ENCODE measurements around the gene ARAP2.

ARAP2 gene

GRCh38 chr4:36173905-36174304 is 70.4 kb downstream of the ARAP2 start:
- no peaks in the 10 kb centered on the region for H3K4me1 Mint-ChIP-seq
- DNase-seq (no peak), ATAC-seq (replicated peaks) (no peak)
- no peaks in the 10 kb centered on the region for H3K27me3 Mint-ChIP-seq
- no peak overlapping the region for H3K27ac Mint-ChIP-seq
- no peaks in the 10 kb centered on the region for H3K9me3 Mint-ChIP-seq
- H3K36me3 Mint-ChIP-seq: peaks cover 20 to 33% of the 10 kb centered on the region in 2 donors
- H3K4me3 Mint-ChIP-seq: no peak overlapping the region

- no peak overlapping the region for H3K27ac Mint-ChIP-seq
- no peaks in the 10 kb centered on the region for H3K27me3 Mint-ChIP-seq
- peaks cover 0 to 1% of the 10 kb centered on the region in 2 donors for H3K4me1 Mint-ChIP-seq
- no peaks in the 10 kb centered on the region for H3K9me3 Mint-ChIP-seq
- no peak overlapping the region for H3K4me3 Mint-ChIP-seq
- no peak for ATAC-seq (replicated peaks)
- DNase-seq: no peak
- peaks cover 13 to 24% of the 10 kb centered on the region in 2 donors for H3K36me3 Mint-ChIP-seq
Observed at GRCh38 chr4:36172656-36173055, 71.7 kb downstream of the ARAP2 start.

GRCh38 chr4:36168127-36168878 is 76.0 kb downstream of the ARAP2 start:
- Mint-ChIP-seq H3K27me3 (no peaks in the 10 kb centered on the region), H3K27ac (no peak overlapping the region), H3K9me3 (no peaks in the 10 kb centered on the region), H3K4me3 (no peak overlapping the region), H3K36me3 (peaks cover 8 to 32% of the 10 kb centered on the region in 2 donors), H3K4me1 (peaks cover under 1 to 10% of the 10 kb centered on the region in 2 donors)
- DNase-seq (no peak), ATAC-seq (replicated peaks) (no peak)

GRCh38 chr4:36165631-36166005 is 78.7 kb downstream of the ARAP2 start:
- H3K4me1 Mint-ChIP-seq: peaks cover 4 to 16% of the 10 kb centered on the region in 2 donors
- H3K27ac Mint-ChIP-seq: no peak overlapping the region
- peaks cover 16 to 45% of the 10 kb centered on the region in 2 donors for H3K36me3 Mint-ChIP-seq
- H3K9me3 Mint-ChIP-seq: no peaks in the 10 kb centered on the region
- DNase-seq (no peak), ATAC-seq (replicated peaks) (no peak)
- H3K4me3 Mint-ChIP-seq: no peak overlapping the region
- no peaks in the 10 kb centered on the region for H3K27me3 Mint-ChIP-seq

- no peaks in the 10 kb centered on the region for H3K9me3 Mint-ChIP-seq
- H3K27ac Mint-ChIP-seq: peak overlapping the region; percentile 37
- ATAC-seq (replicated peaks) (no peak), DNase-seq (no peak)
- H3K4me3 Mint-ChIP-seq: no peak overlapping the region
- H3K36me3 Mint-ChIP-seq: peaks cover 17 to 49% of the 10 kb centered on the region in 2 donors
- peaks cover 4 to 16% of the 10 kb centered on the region in 2 donors for H3K4me1 Mint-ChIP-seq
- H3K27me3 Mint-ChIP-seq: no peaks in the 10 kb centered on the region
Observed at GRCh38 chr4:36164900-36165630, 79.2 kb downstream of the ARAP2 start.

GRCh38 chr4:36163198-36163597 is 81.1 kb downstream of the ARAP2 start:
- H3K36me3 Mint-ChIP-seq: peaks cover 22 to 50% of the 10 kb centered on the region in 2 donors
- H3K27ac Mint-ChIP-seq: peak overlapping the region; percentile 27
- H3K4me3 Mint-ChIP-seq: no peak overlapping the region
- H3K9me3 Mint-ChIP-seq: no peaks in the 10 kb centered on the region
- no peaks in the 10 kb centered on the region for H3K27me3 Mint-ChIP-seq
- peaks cover 4 to 16% of the 10 kb centered on the region in 2 donors for H3K4me1 Mint-ChIP-seq
- DNase-seq (no peak), ATAC-seq (replicated peaks) (no peak)

GRCh38 chr4:36159208-36159607 is 85.1 kb downstream of the ARAP2 start:
- Mint-ChIP-seq H3K4me1 (peaks cover 4 to 9% of the 10 kb centered on the region in 2 donors), H3K27ac (no peak overlapping the region), H3K9me3 (no peaks in the 10 kb centered on the region), H3K4me3 (no peak overlapping the region), H3K27me3 (no peaks in the 10 kb centered on the region), H3K36me3 (peaks cover 38 to 56% of the 10 kb centered on the region in 2 donors)
- DNase-seq (no peak), ATAC-seq (replicated peaks) (no peak)

GRCh38 chr4:36152735-36153134 is 91.6 kb downstream of the ARAP2 start:
- no peak overlapping the region for H3K4me3 Mint-ChIP-seq
- H3K4me1 Mint-ChIP-seq: no peaks in the 10 kb centered on the region
- H3K9me3 Mint-ChIP-seq: no peaks in the 10 kb centered on the region

GRCh38 chr4:36142504-36142903 is 101.8 kb downstream of the ARAP2 start:
- H3K27me3 Mint-ChIP-seq: no peaks in the 10 kb centered on the region
- peaks cover 29 to 47% of the 10 kb centered on the region in 2 donors for H3K36me3 Mint-ChIP-seq
- peaks cover 5 to 8% of the 10 kb centered on the region in 2 donors for H3K4me1 Mint-ChIP-seq
- no peaks in the 10 kb centered on the region for H3K9me3 Mint-ChIP-seq
- DNase-seq: no peak
- H3K27ac Mint-ChIP-seq: no peak overlapping the region
- H3K4me3 Mint-ChIP-seq: no peak overlapping the region
- ATAC-seq (replicated peaks): no peak

More at GRCh38 chr4:36152735-36153134, 91.6 kb downstream of the ARAP2 start:
- Mint-ChIP-seq H3K27ac (no peak overlapping the region), H3K36me3 (peaks cover 28 to 39% of the 10 kb centered on the region in 2 donors), H3K27me3 (no peaks in the 10 kb centered on the region)
- ATAC-seq (replicated peaks): no peak
- DNase-seq: no peak

GRCh38 chr4:36141186-36141585 is 103.1 kb downstream of the ARAP2 start:
- DNase-seq: no peak
- no peaks in the 10 kb centered on the region for H3K9me3 Mint-ChIP-seq
- no peak overlapping the region for H3K4me3 Mint-ChIP-seq
- H3K4me1 Mint-ChIP-seq: peaks cover 5 to 8% of the 10 kb centered on the region in 2 donors
- no peaks in the 10 kb centered on the region for H3K27me3 Mint-ChIP-seq
- no peak for ATAC-seq (replicated peaks)
- H3K27ac Mint-ChIP-seq: no peak overlapping the region
- H3K36me3 Mint-ChIP-seq: peaks cover 26 to 43% of the 10 kb centered on the region in 2 donors

- Mint-ChIP-seq H3K9me3 (no peaks in the 10 kb centered on the region), H3K4me1 (peaks cover 5 to 8% of the 10 kb centered on the region in 2 donors), H3K27me3 (no peaks in the 10 kb centered on the region), H3K4me3 (no peak overlapping the region), H3K36me3 (peaks cover 19 to 36% of the 10 kb centered on the region in 2 donors), H3K27ac (no peak overlapping the region)
- no peak for DNase-seq
- no peak for ATAC-seq (replicated peaks)
Observed at GRCh38 chr4:36140421-36140820, 103.9 kb downstream of the ARAP2 start.

GRCh38 chr4:36138220-36138619 is 106.1 kb downstream of the ARAP2 start:
- Mint-ChIP-seq H3K4me1 (peaks cover 5 to 8% of the 10 kb centered on the region in 2 donors), H3K27me3 (no peaks in the 10 kb centered on the region), H3K36me3 (peaks cover 12 to 21% of the 10 kb centered on the region in 2 donors), H3K27ac (no peak overlapping the region), H3K9me3 (no peaks in the 10 kb centered on the region), H3K4me3 (no peak overlapping the region)
- ATAC-seq (replicated peaks) (no peak), DNase-seq (no peak)

GRCh38 chr4:36137336-36137735 is 107.0 kb downstream of the ARAP2 start:
- Mint-ChIP-seq H3K36me3 (peaks cover 5 to 14% of the 10 kb centered on the region in 2 donors), H3K27ac (no peak overlapping the region), H3K4me1 (peaks cover under 1 to 5% of the 10 kb centered on the region in 2 donors), H3K4me3 (no peak overlapping the region), H3K27me3 (no peaks in the 10 kb centered on the region), H3K9me3 (no peaks in the 10 kb centered on the region)
- no peak for ATAC-seq (replicated peaks)
- no peak for DNase-seq

GRCh38 chr4:36133658-36134057 is 110.7 kb downstream of the ARAP2 start:
- no peaks in the 10 kb centered on the region for H3K9me3 Mint-ChIP-seq
- H3K36me3 Mint-ChIP-seq: peaks cover 9 to 22% of the 10 kb centered on the region in 2 donors
- ATAC-seq (replicated peaks): peak; percentile 45 to 65
- no peaks in the 10 kb centered on the region for H3K27me3 Mint-ChIP-seq
- DNase-seq: no peak
- H3K4me3 Mint-ChIP-seq: no peak overlapping the region
- no peaks in the 10 kb centered on the region for H3K4me1 Mint-ChIP-seq
- H3K27ac Mint-ChIP-seq: no peak overlapping the region

GRCh38 chr4:36133086-36133485 is 111.2 kb downstream of the ARAP2 start:
- Mint-ChIP-seq H3K36me3 (peaks cover 9 to 18% of the 10 kb centered on the region in 2 donors), H3K4me1 (no peaks in the 10 kb centered on the region), H3K4me3 (no peak overlapping the region), H3K9me3 (no peaks in the 10 kb centered on the region), H3K27ac (no peak overlapping the region), H3K27me3 (no peaks in the 10 kb centered on the region)
- DNase-seq (no peak), ATAC-seq (replicated peaks) (no peak)

Measured in stimulated activated naive B cell treated with anti-CD40 and anti-IgM and Interleukin-4, amounts not matched to agents 10 μg/mL and 1 μg/mL and 100 μg/mL, for 72 hours (primary cell).